GM03348 (cell line): Measurements from ENCODE around the gene RSPH6A.
"Not testable (repeated sequence)": the region's sequence is repeated elsewhere in the genome, so short reads cannot be mapped to it uniquely, and the experiment has no call there.

Experiments
- DNase-seq: peaks from one replicate; pipeline ENCODE4 v3.0.0; 2012; ENCODE audit warnings: low spot score

Gene RSPH6A

GRCh38 chr19:45800070-45800553, 15.0 kb downstream of the RSPH6A start:
- DNase-seq = peak; percentile 52

DNA sequence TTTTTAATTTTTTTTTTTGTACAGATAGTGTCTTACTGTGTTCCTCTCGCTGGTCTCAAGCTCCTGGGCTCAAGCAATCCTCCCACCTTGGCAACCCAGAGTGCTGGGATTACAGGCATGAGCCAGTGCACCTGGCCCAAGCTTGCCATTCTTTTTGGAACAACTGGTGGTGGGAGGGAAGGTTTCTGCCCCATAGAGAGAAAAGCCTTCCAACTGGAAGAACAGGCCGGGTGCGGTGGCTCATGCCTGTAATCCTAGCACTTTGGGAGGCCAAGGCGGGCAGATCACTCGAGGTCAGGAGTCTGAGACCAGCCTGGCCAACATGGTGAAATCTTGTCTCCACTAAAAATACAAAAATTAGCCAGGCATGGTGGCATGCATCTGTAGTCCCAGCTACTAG, 15.6 kb downstream of the RSPH6A start:
- not testable (repeated sequence) for DNase-seq

DNA sequence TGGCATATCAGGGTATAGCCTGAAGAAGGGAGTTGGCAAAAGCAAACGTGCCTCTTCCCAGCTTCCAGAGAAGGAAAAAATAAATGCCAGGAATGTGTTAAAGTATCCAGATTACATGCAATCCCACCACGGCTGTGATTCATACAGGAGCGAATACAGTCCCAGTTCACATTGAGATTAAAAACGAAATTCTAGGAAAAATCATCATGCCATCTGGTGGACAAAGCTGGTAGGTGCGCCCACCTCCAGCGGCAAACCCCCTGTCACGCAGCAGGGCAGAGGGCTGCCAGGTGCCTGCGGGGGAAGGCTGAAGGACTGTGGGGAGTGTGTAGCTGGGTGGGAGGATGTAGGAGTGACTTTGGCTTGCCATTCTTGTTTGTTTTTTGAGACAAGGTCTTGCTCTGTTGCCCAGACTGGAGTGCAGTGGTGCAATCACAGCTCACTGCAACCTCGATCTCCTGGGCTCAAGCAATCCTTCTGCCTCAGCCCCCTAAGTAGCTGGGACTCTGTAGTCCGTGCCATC, 16.1 kb downstream of the RSPH6A start:
- peak; percentile 90 for DNase-seq

DNA sequence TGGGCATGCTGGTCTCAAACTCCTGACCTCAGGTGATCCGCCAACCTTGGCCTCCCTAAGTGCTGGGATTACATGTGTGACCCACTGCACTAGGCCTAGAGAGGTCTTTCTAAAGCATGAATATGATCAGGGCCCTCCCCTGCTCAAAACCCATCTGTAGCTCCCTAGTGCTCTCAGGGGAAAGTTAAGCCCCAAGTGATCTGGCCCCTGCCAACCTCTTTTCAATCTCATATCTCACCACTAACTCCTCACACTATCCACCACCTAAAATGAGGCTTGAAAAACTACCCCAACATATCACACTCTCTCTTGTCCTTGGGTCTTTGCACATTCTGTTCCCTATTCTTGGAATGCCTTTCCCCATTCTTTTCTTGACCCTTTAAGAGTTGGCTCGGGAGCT, 20.5 kb downstream of the RSPH6A start:
- DNase-seq = no peak

DNA sequence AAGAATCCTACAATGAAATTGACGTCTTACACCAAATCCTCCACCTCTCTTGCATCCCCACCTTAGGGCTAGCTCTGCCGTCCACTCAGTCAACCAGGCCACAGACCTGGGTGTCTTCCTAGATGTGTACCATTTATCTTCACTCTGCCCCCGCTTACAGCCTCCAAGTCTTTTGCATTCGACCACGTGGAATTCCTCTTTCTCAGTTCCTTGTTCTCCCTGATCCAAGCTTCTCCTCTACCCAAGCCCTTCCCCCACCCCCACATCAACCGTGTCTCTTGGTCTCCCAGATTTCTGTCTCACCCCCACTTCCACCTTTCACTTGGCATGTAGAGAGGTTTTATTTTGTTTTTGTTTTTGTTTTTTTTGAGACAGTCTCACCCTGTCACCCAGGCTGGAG, 21.2 kb downstream of the RSPH6A start:
- DNase-seq = no peak

DNA sequence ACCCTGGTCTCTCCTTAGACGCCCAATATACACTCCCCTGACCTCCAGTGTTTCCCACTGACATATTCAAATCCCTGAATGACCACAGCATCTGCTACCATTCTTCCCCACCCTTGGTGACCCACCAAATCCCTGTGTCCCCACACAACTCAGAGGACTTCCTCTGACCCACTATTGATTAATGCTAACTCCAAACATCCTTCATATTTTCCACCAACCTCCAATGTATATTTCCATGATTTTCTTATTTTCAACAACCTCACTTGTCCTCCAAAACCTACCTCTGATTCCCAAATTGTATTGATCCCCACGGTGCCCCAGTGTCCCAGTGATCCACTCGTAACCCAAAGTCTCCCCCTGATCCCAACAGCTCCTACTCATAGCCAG, 21.9 kb downstream of the RSPH6A start:
- DNase-seq = no peak

DNA sequence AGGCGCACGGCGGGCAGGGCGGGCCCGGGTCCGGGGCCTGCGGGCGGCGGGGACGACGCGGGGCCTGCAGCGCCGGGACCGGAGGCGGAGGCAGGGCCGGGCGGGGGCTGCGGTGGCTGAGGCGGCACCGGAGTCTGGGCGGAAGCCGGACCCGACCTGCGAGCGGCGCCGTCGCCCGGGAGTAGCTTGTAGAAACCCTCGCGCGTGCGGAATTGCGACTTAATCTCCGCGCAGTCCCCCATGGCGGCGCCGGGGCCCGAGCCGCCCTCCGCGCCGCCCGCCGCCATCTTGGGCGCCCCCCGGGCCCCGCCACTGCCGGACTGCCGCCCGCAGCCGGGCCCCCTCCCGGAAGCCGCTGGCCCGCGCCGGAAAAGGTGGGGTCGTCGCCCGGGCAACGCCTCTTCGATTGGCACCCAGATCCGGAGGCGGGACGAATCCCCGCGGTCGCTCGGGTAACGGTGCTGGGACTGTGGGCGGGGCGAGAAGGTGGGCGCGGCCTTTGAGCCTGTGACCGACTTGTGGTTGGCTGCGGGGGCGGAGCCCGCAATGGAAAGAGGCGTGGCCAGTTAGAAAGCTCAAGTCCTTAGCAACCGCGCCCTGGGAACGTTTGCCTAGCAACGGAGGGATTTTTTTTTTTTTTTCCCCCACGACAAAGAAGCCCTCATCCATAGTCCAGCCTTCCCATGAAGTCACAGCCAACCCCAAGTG, 22.5 kb downstream of the RSPH6A start, which contains the start of gene DMWD:
Gene DMWD (minus strand): TSS at position 376 of the 708 bp plus-strand sequence. CDS start 89 bp downstream, at position 287.
- peak; percentile 97 for DNase-seq

DNA sequence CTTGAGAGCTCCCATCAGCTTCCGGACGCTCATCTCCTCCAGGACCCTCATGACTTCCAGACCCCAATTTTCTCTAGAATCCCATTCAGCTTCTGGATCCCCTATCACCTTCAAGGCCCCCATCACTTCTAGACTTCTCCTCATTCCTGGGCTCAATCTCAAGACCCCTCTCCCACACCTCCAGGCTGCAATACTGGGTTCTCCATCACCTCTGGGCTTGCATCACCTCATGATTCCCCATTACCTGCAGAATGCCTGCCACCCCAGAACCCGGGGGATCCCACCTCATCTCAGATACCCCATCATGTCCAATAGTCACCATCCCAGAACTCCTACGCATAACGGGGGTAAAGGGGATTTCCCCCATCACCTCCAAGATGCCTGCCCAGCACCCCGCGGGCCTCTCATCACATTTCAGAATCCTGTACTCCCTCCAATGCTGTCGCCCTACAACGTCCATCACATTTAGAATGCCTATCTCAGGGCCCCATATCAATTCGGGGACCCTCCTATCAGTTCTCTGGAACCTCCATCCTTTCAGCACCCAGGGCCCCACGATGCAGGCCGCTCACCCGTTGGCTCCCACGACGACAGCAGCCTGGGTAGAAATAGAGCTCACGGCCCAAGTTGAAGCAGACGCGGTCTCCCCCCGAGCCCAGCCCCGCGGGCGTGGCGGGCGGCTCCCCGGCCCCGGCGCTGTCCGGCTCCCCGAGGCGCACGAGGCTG, 23.2 kb downstream of the RSPH6A start:
- DNase-seq = no peak

GRCh38 chr19:45790942-45791341, 24.2 kb downstream of the RSPH6A start:
- no peak for DNase-seq

DNA sequence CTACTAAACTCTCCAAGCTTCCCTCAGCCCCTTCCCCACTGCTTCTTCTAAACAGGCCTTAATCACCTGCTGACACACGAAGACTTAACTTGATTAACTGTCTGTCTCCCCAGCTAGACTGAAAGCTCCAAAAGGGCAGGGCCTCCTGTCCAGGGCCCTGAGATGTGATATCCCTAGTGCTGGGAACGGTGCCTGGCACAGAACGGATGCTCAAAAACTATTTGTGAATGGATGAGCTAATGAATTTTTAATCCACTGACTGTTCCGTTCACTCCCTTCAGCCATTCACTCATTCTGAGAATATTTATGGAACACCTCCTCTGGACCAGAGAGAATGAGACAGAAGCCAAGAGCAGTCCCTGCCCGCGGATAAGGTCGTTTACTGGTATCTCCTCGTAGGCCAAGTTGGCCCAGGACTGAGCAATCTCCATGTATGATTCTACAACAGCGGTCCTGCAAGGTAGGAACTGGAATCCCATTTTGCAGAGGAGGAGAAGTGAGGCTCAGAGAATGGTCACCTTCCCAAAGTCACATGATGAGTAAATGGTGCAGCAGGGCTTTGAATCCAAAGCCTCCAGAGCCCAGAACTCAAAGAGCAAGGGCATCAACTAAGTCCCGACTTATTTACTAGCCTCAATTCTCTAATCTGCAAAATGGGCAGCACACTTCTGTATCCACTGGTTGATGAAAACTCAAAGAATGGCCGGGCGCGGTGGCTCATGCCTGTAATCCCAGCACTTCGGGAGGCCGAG, 25.9 kb downstream of the RSPH6A start:
- no peak for DNase-seq

GRCh38 chr19:45786533-45786894, 28.6 kb downstream of the RSPH6A start:
- DNase-seq = no peak

- DNase-seq = no peak
Observed at GRCh38 chr19:45785781-45786532, 29.2 kb downstream of the RSPH6A start.

GRCh38 chr19:45785097-45785496, 30.0 kb downstream of the RSPH6A start:
- DNase-seq = no peak

GRCh38 chr19:45784096-45784495, 31.0 kb downstream of the RSPH6A start:
- DNase-seq = no peak

- DNase-seq = peak; percentile 83
Observed at GRCh38 chr19:45782820-45783785, 32.0 kb downstream of the RSPH6A start.

GRCh38 chr19:45782162-45782691, 32.9 kb downstream of the RSPH6A start, which contains the start of gene DMPK:
TSS of gene DMPK (minus strand) at chr19:45782490. CDS start at chr19:45782352, 138 bp downstream.
- peak; percentile 78 for DNase-seq

GRCh38 chr19:45781214-45782161, 33.6 kb downstream of the RSPH6A start:
- no peak for DNase-seq

GRCh38 chr19:45780448-45781213, 34.5 kb downstream of the RSPH6A start:
- DNase-seq = no peak
